ENCODE data around the gene CASZ1. TPM values are rescaled to one million over a fixed set of nuclear protein-coding genes. Genes with fewer than 3 reads are reported as not detected.

The CASZ1 gene
- total RNA-seq, 4 donors from 2014 or later = 13.1 to 33.7 (median 20.9) TPM

DNA sequence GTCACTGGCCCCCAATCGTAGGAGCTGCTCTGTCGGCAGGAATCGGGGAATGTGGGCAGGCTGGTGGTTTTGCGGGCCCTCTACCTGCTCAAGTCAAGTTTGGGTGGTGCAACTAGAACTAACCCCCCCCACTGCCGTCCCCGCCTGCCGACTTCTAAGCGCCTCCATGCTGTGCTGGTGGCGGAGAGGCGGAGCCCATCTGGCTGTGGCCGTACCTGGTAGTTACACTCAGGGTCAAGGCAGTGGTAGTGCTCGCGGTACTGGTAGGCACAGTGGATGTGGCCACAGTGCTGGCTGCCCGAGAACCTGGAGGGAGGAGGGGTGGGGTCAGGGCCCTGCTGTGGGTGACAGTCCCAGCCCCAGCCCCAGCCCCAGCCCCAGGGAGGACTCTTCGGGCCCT is 140.0 kb downstream of the CASZ1 start:
- Histone ChIP-seq H3K36me3 (peaks cover 14 to 98% (median 38%) of the 10 kb centered on the region in 3 donors), H3K4me1 (no peaks in the 10 kb centered on the region), H3K27ac (no peak overlapping the region), H3K4me3 (no peak overlapping the region), H3K27me3 (no peaks in the 10 kb centered on the region), H3K9me3 (no peaks in the 10 kb centered on the region)
- intact Hi-C loops (cut with DNase I) = no loop called here
- no peak for DNase-seq
- TF ChIP-seq, protein P1, sequence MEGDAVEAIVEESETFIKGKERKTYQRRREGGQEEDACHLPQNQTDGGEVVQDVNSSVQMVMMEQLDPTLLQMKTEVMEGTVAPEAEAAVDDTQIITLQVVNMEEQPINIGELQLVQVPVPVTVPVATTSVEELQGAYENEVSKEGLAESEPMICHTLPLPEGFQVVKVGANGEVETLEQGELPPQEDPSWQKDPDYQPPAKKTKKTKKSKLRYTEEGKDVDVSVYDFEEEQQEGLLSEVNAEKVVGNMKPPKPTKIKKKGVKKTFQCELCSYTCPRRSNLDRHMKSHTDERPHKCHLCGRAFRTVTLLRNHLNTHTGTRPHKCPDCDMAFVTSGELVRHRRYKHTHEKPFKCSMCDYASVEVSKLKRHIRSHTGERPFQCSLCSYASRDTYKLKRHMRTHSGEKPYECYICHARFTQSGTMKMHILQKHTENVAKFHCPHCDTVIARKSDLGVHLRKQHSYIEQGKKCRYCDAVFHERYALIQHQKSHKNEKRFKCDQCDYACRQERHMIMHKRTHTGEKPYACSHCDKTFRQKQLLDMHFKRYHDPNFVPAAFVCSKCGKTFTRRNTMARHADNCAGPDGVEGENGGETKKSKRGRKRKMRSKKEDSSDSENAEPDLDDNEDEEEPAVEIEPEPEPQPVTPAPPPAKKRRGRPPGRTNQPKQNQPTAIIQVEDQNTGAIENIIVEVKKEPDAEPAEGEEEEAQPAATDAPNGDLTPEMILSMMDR (IDR thresholded peaks at IDR 0.05) = no peak
- TF ChIP-seq POLR2A (IDR thresholded peaks at IDR 0.05) = no peak
- WGBS, 2 donors = 85 to 93% methylated on average over 3 to 5 of the region's 15 CpGs

DNA sequence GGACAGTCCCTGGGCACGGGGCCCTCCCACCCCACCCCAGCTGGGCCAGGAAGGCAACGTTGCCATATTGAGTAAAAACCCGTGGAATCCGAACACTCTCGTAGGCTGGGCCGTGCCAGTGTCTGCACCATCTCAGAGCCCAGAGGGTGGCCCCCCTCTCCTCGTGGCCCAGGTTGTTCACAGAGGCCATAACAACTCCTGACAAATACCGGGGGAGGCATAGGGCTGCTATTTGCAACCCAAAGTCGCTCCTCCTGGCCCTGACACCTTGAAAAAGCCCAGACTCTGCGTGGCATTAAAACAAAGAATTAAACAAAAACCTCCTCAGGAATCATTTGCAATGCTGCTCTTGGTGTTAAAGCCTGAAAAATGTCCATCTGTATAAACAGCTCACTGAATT is 141.4 kb downstream of the CASZ1 start:
- H3K27ac ChIP-seq = peak overlapping the region in 1 of 4 donors; percentile 45
- no peak for DNase-seq
- WGBS, 2 donors = 71 to 80% methylated on average over 2 to 8 of the region's 10 CpGs
- H3K9me3 ChIP-seq = no peaks in the 10 kb centered on the region
- H3K27me3 ChIP-seq = no peaks in the 10 kb centered on the region
- intact Hi-C loops (cut with DNase I) = no loop called here
- TF ChIP-seq, protein P1 (IDR thresholded peaks at IDR 0.05) = no peak
- TF ChIP-seq POLR2A (IDR thresholded peaks at IDR 0.05) = no peak
- H3K4me3 ChIP-seq = no peak overlapping the region
- H3K4me1 ChIP-seq = peaks cover 0 to under 1% (median 0%) of the 10 kb centered on the region in 3 donors
- H3K36me3 ChIP-seq = peaks cover 14 to 100% (median 33%) of the 10 kb centered on the region in 3 donors

DNA sequence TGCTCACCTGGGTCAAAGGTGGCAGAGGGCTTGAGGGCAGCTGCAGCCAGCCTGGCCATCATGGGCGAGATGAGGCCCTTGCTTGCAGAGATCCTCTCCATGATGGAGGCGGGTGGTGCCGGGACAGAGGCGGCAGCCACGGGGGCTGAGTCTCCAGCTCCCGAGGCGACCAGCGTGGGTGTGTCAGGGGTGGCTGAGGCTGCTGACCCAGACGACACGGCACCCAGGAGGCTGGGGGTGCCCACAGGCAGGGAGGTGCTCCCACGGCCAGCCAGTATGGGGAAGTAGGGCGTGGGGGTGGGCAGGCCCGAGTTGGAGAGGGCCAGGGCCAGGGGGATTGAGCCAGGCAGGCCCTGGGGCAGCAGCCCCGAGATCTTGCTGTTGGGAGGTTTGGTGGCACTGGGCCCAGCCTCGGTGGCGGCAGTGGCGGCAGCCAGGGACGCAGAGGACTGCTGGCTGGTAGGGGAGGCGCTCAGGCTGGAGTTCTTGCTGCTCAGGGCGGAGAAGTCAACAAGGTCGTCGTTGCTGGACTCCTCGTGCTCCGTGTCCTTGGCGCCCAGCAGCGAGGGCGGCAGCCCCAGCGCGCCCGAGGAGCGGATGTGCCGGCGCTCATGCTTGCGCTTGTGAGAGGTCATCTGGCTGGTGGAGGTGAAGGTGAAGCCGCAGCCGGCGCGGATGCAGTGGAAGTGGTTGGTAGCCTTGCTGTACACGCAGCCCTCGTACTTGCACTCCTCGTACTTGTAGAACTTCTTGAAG is 142.9 kb downstream of the CASZ1 start:
- 92% methylated on average over 21 of the region's 41 CpGs; no CpG with 5 or more reads in 1 of the 2 donors for WGBS, 2 donors
- H3K4me3 ChIP-seq = no peak overlapping the region
- no peak overlapping the region for H3K27ac ChIP-seq
- TF ChIP-seq POLR2A (IDR thresholded peaks at IDR 0.05) = no peak
- TF ChIP-seq, protein P1 (IDR thresholded peaks at IDR 0.05) = no peak
- DNase-seq = no peak
- H3K4me1 ChIP-seq = peaks cover 0 to 14% (median 0%) of the 10 kb centered on the region in 3 donors
- H3K27me3 ChIP-seq = no peaks in the 10 kb centered on the region
- no peaks in the 10 kb centered on the region for H3K9me3 ChIP-seq
- peaks cover 7 to 100% (median 30%) of the 10 kb centered on the region in 3 donors for H3K36me3 ChIP-seq
- intact Hi-C loops (cut with DNase I) = no loop called here

DNA sequence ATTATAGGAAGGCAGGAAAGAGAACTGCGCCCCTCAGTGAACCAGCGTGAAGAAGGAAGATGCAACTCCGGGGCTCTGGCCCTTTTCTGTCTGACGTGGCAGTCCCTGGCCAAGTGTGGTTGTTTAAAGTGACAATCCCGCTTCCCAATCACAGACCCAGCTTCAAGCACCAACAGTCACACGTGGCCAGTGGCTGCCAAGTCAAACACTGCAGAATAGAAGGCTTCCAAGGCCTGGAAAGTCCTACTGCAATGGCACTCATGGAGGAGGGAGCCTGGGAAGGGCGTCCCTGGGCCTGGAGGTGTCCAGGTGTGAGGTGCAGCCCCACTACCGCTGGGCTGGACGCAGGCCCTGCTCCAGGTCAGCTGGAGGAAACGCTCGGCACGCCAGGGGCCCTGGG is 143.8 kb downstream of the CASZ1 start:
- intact Hi-C loops (cut with DNase I) = no loop called here
- no peak for DNase-seq
- Histone ChIP-seq H3K27me3 (no peaks in the 10 kb centered on the region), H3K4me1 (peaks cover 0 to 23% (median 0%) of the 10 kb centered on the region in 3 donors), H3K9me3 (no peaks in the 10 kb centered on the region), H3K27ac (no peak overlapping the region), H3K36me3 (peaks cover 7 to 100% (median 30%) of the 10 kb centered on the region in 3 donors), H3K4me3 (no peak overlapping the region)
- 72 to 73% methylated on average over 6 to 7 of the region's 12 CpGs for WGBS, 2 donors
- TF ChIP-seq, protein P1 (IDR thresholded peaks at IDR 0.05) = no peak
- no peak for TF ChIP-seq POLR2A (IDR thresholded peaks at IDR 0.05)

DNA sequence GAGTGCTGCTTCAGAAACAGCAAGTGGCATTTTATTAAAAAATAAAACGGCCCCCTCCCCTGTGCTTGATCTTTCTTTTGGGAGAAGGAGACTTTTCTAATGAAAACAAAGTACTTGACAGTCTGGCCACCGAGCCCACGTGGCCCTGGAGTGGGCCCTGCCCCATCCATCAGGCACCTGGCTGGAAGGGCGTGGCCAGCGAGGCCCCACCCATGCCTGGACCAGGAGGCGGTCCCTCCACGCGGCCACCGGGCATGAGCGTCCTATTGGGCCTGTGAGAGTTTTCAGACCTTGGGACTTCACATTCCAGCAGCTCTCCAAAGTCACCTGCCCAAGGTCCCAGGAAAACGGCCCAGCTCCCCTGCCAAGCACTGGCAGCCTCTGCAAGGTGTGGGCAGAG is 144.7 kb downstream of the CASZ1 start:
- no peak for DNase-seq
- intact Hi-C loops (cut with DNase I) = no loop called here
- no peak for TF ChIP-seq POLR2A (IDR thresholded peaks at IDR 0.05)
- TF ChIP-seq, protein P1 (IDR thresholded peaks at IDR 0.05) = no peak
- H3K27me3 ChIP-seq = no peaks in the 10 kb centered on the region
- H3K27ac ChIP-seq = peak overlapping the region in 1 of 4 donors; percentile 6
- H3K36me3 ChIP-seq = peaks cover 7 to 100% (median 30%) of the 10 kb centered on the region in 3 donors
- H3K4me1 ChIP-seq = peaks cover 0 to 32% (median 0%) of the 10 kb centered on the region in 3 donors
- H3K9me3 ChIP-seq = no peaks in the 10 kb centered on the region
- H3K4me3 ChIP-seq = no peak overlapping the region
- 70 to 71% methylated on average over 2 to 9 of the region's 11 CpGs for WGBS, 2 donors

Data from esophagus squamous epithelium (tissue), 5 donors.